ENCODE results near the gene FANCL.
A peak's percentile ranks its signal among the peaks of the same experiment; 100 is the strongest.

FANCL gene

DNA sequence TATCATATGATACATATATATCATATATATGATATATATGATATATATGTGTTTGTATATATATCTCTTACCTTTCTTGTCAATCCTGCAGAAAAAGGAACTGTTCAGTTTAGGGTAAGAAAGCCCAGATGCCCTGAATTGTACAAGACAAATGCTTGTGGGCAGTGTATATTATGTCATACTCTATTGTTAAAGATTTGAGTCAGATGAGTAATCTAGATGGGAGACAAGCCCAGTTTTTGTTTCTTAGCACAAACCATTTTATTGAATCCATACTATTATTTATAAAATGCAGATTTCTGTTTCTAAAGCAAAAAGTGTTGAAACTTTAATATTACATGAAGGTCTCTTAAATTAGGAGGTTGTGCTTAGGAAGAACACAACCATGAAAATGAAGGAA, 103.9 kb downstream of the FANCL start:
- H3K4me1 ChIP-seq (ENCODE audit: control insufficient read depth, insufficient read depth, low read depth, low read length) = no peaks in the 10 kb centered on the region
- H3K4ac ChIP-seq (ENCODE audit: low read depth in 1 of 2, low read length in 2 of 2) = no peak overlapping the region
- H2AK5ac ChIP-seq (ENCODE audit: low read length, severe bottlenecking) = no peak overlapping the region
- no peak for DNase-seq
- H2BK120ac ChIP-seq (ENCODE audit: low read depth, low read length) = no peak overlapping the region
- no peaks in the 10 kb centered on the region for H3K9me3 ChIP-seq (ENCODE audit: control insufficient read depth, low read length)
- no peak overlapping the region for H2BK12ac ChIP-seq (ENCODE audit: low read length in 2 of 2)
- no peak overlapping the region for H4K91ac ChIP-seq (ENCODE audit: low read length)
- H3K27me3 ChIP-seq (ENCODE audit: control insufficient read depth in 1 of 2, insufficient read depth in 1 of 2, low read length in 2 of 2) = no peaks in the 10 kb centered on the region
- no peak overlapping the region for H2BK15ac ChIP-seq (ENCODE audit: low read depth, poor library complexity, severe bottlenecking)
- no peak overlapping the region for H3K4me2 ChIP-seq (ENCODE audit: low read length, poor library complexity, severe bottlenecking)
- peaks cover 0 to 5% of the 10 kb centered on the region in 2 experiments for H3K36me3 ChIP-seq (ENCODE audit: control insufficient read depth in 1 of 2, insufficient read depth in 2 of 2, low read depth in 1 of 2, low read length in 2 of 2)
- no peak overlapping the region for H2AFZ ChIP-seq (ENCODE audit: low read depth, low read length)
- H3K9ac ChIP-seq (ENCODE audit: low read length) = peak overlapping the region; percentile 48
- no peak overlapping the region for H3K23ac ChIP-seq (ENCODE audit: low read length in 2 of 2)
- no peak overlapping the region for H3K14ac ChIP-seq (ENCODE audit: low read length in 2 of 2)
- no peak overlapping the region for H2BK5ac ChIP-seq (ENCODE audit: low read depth, low read length, poor library complexity, severe bottlenecking)
- H3K4me3 ChIP-seq (ENCODE audit: insufficient read depth in 1 of 2, low read depth in 1 of 2, low read length in 2 of 2) = no peak overlapping the region
- no peaks in the 10 kb centered on the region for H3K79me1 ChIP-seq (replicated peaks; ENCODE audit: low read length, poor library complexity, severe bottlenecking)
- H3K27ac ChIP-seq (ENCODE audit: low read length, poor library complexity, severe bottlenecking) = no peak overlapping the region
- no peak overlapping the region for H4K8ac ChIP-seq (ENCODE audit: low read length)
- H3K18ac ChIP-seq (ENCODE audit: low read depth in 1 of 2, low read length in 2 of 2) = no peak overlapping the region

DNA sequence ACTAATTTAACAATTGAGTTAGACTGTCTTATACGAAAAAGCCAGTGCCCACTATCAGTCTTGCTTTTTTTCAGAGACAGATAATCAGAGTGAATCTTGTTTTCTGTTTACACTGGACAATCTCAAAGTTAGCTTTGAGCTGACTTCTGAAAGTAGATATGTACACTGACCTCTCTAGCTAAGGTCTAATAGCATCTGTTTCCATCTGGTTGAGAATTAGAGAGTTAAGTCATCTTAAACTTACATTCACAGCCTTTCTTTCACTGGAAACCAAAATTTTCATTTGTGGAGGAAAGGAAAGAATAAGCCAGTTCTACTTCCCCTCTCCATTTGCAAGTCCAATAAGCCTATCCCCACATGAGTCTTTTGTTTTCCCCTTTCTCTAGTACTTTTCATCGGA, 105.3 kb downstream of the FANCL start:
- H2BK120ac ChIP-seq (ENCODE audit: low read depth, low read length) = no peak overlapping the region
- H3K4ac ChIP-seq (ENCODE audit: low read depth in 1 of 2, low read length in 2 of 2) = no peak overlapping the region
- no peak overlapping the region for H2BK15ac ChIP-seq (ENCODE audit: low read depth, poor library complexity, severe bottlenecking)
- no peak overlapping the region for H4K91ac ChIP-seq (ENCODE audit: low read length)
- H3K36me3 ChIP-seq (ENCODE audit: control insufficient read depth in 1 of 2, insufficient read depth in 2 of 2, low read depth in 1 of 2, low read length in 2 of 2) = peaks cover 0 to 3% of the 10 kb centered on the region in 2 experiments
- no peak overlapping the region for H3K4me2 ChIP-seq (ENCODE audit: low read length, poor library complexity, severe bottlenecking)
- H2BK5ac ChIP-seq (ENCODE audit: low read depth, low read length, poor library complexity, severe bottlenecking) = no peak overlapping the region
- H3K23ac ChIP-seq (ENCODE audit: low read length in 2 of 2) = no peak overlapping the region
- no peak overlapping the region for H2AFZ ChIP-seq (ENCODE audit: low read depth, low read length)
- H3K79me1 ChIP-seq (replicated peaks; ENCODE audit: low read length, poor library complexity, severe bottlenecking) = no peaks in the 10 kb centered on the region
- no peaks in the 10 kb centered on the region for H3K9me3 ChIP-seq (ENCODE audit: control insufficient read depth, low read length)
- DNase-seq = no peak
- no peak overlapping the region for H3K4me3 ChIP-seq (ENCODE audit: insufficient read depth in 1 of 2, low read depth in 1 of 2, low read length in 2 of 2)
- no peak overlapping the region for H3K27ac ChIP-seq (ENCODE audit: low read length, poor library complexity, severe bottlenecking)
- H3K14ac ChIP-seq (ENCODE audit: low read length in 2 of 2) = no peak overlapping the region
- no peak overlapping the region for H2BK12ac ChIP-seq (ENCODE audit: low read length in 2 of 2)
- H3K27me3 ChIP-seq (ENCODE audit: control insufficient read depth in 1 of 2, insufficient read depth in 1 of 2, low read length in 2 of 2) = no peaks in the 10 kb centered on the region
- 63% methylated on average over 2 of the region's 2 CpGs for WGBS
- H2AK5ac ChIP-seq (ENCODE audit: low read length, severe bottlenecking) = no peak overlapping the region
- no peak overlapping the region for H3K9ac ChIP-seq (ENCODE audit: low read length)
- H3K18ac ChIP-seq (ENCODE audit: low read depth in 1 of 2, low read length in 2 of 2) = no peak overlapping the region
- H3K4me1 ChIP-seq (ENCODE audit: control insufficient read depth, insufficient read depth, low read depth, low read length) = no peaks in the 10 kb centered on the region
- no peak overlapping the region for H4K8ac ChIP-seq (ENCODE audit: low read length)

DNA sequence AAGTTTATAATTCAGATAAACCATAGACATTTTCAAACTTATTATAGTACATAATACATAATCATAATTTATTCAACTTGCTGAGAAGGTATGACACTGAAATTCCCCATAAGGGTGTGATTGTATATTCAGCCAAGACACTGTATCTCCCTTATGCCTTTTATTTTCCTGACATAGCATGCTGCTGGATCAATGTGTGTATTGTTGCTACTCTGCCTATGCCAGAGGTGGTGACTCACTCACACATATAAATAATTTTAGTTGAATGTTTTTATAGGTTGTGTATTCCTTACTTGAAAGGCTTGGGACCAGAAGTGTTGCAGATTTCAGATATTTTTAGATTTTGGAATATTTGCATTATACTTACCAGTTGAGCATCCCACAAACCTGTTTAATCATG, 107.7 kb downstream of the FANCL start:
- H3K14ac ChIP-seq (ENCODE audit: low read length in 2 of 2) = no peak overlapping the region
- H2AFZ ChIP-seq (ENCODE audit: low read depth, low read length) = no peak overlapping the region
- no peak overlapping the region for H3K4ac ChIP-seq (ENCODE audit: low read depth in 1 of 2, low read length in 2 of 2)
- H3K4me2 ChIP-seq (ENCODE audit: low read length, poor library complexity, severe bottlenecking) = no peak overlapping the region
- H3K23ac ChIP-seq (ENCODE audit: low read length in 2 of 2) = no peak overlapping the region
- H2BK15ac ChIP-seq (ENCODE audit: low read depth, poor library complexity, severe bottlenecking) = no peak overlapping the region
- no peak for DNase-seq
- no peak overlapping the region for H4K8ac ChIP-seq (ENCODE audit: low read length)
- H3K27ac ChIP-seq (ENCODE audit: low read length, poor library complexity, severe bottlenecking) = no peak overlapping the region
- H3K79me1 ChIP-seq (replicated peaks; ENCODE audit: low read length, poor library complexity, severe bottlenecking) = no peaks in the 10 kb centered on the region
- no peak overlapping the region for H2BK5ac ChIP-seq (ENCODE audit: low read depth, low read length, poor library complexity, severe bottlenecking)
- no peak overlapping the region for H3K9ac ChIP-seq (ENCODE audit: low read length)
- no peaks in the 10 kb centered on the region for H3K27me3 ChIP-seq (ENCODE audit: control insufficient read depth in 1 of 2, insufficient read depth in 1 of 2, low read length in 2 of 2)
- H3K4me1 ChIP-seq (ENCODE audit: control insufficient read depth, insufficient read depth, low read depth, low read length) = no peaks in the 10 kb centered on the region
- no peak overlapping the region for H4K91ac ChIP-seq (ENCODE audit: low read length)
- H3K18ac ChIP-seq (ENCODE audit: low read depth in 1 of 2, low read length in 2 of 2) = no peak overlapping the region
- H2AK5ac ChIP-seq (ENCODE audit: low read length, severe bottlenecking) = no peak overlapping the region
- H3K9me3 ChIP-seq (ENCODE audit: control insufficient read depth, low read length) = no peaks in the 10 kb centered on the region
- peaks cover 0 to 3% of the 10 kb centered on the region in 2 experiments for H3K36me3 ChIP-seq (ENCODE audit: control insufficient read depth in 1 of 2, insufficient read depth in 2 of 2, low read depth in 1 of 2, low read length in 2 of 2)
- H2BK120ac ChIP-seq (ENCODE audit: low read depth, low read length) = no peak overlapping the region
- H2BK12ac ChIP-seq (ENCODE audit: low read length in 2 of 2) = no peak overlapping the region
- no peak overlapping the region for H3K4me3 ChIP-seq (ENCODE audit: insufficient read depth in 1 of 2, low read depth in 1 of 2, low read length in 2 of 2)

DNA sequence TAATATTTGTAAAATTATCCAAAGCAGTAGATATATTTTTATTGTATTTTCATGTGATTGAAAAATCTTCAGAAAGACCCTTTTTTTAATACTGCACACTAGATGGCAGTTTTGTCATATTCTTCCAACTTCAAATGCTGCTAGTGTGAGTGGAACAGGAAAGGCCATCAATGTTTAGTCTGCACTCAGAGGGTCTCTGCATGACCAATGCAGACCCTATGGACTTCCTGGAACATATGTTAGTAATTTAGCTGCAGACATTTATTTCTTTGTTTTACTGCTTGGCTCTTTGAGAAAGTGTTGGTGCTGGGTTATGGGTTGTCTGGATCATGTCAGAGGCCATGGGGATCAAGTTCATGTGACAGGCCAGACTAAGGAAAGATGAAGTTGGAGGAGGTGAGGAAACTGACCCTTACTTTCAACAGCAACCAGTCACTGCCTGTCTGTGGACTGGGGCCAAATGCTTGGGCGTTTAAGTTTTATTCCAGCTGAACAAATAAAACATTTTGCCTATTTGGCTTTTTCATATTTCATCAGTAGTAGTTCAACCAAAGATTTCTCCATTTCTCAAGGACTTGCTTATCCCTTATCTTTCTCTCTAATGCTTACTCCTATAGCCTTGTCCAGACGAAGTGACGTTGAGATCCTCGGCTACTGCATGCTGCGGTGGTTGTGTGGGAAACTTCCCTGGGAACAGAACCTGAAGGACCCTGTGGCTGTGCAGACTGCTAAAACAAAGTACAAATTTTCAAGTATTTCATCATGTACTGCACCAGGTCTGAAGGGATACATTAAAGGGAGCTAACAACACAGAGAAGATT, 109.7 kb downstream of the FANCL start:
- Histone ChIP-seq H3K14ac (ENCODE audit: low read length in 2 of 2) (no peak overlapping the region), H3K36me3 (ENCODE audit: control insufficient read depth in 1 of 2, insufficient read depth in 2 of 2, low read depth in 1 of 2, low read length in 2 of 2) (peaks cover 0 to 3% of the 10 kb centered on the region in 2 experiments), H2AFZ (ENCODE audit: low read depth, low read length) (no peak overlapping the region), H3K9ac (ENCODE audit: low read length) (peak overlapping the region; percentile 43), H3K4ac (ENCODE audit: low read depth in 1 of 2, low read length in 2 of 2) (no peak overlapping the region), H4K8ac (ENCODE audit: low read length) (no peak overlapping the region), H2BK12ac (ENCODE audit: low read length in 2 of 2) (no peak overlapping the region), H4K91ac (ENCODE audit: low read length) (no peak overlapping the region), H3K27ac (ENCODE audit: low read length, poor library complexity, severe bottlenecking) (no peak overlapping the region), H2BK120ac (ENCODE audit: low read depth, low read length) (no peak overlapping the region), H3K18ac (ENCODE audit: low read depth in 1 of 2, low read length in 2 of 2) (peak overlapping the region in 1 of 2 experiments; percentile 57), H2BK15ac (ENCODE audit: low read depth, poor library complexity, severe bottlenecking) (no peak overlapping the region), H3K4me3 (ENCODE audit: insufficient read depth in 1 of 2, low read depth in 1 of 2, low read length in 2 of 2) (no peak overlapping the region), H3K27me3 (ENCODE audit: control insufficient read depth in 1 of 2, insufficient read depth in 1 of 2, low read length in 2 of 2) (no peaks in the 10 kb centered on the region), H3K9me3 (ENCODE audit: control insufficient read depth, low read length) (no peaks in the 10 kb centered on the region), H2BK5ac (ENCODE audit: low read depth, low read length, poor library complexity, severe bottlenecking) (no peak overlapping the region), H2AK5ac (ENCODE audit: low read length, severe bottlenecking) (no peak overlapping the region), H3K23ac (ENCODE audit: low read length in 2 of 2) (no peak overlapping the region), H3K79me1 (replicated peaks; ENCODE audit: low read length, poor library complexity, severe bottlenecking) (no peaks in the 10 kb centered on the region), H3K4me1 (ENCODE audit: control insufficient read depth, insufficient read depth, low read depth, low read length) (no peaks in the 10 kb centered on the region), H3K4me2 (ENCODE audit: low read length, poor library complexity, severe bottlenecking) (no peak overlapping the region)
- 54% methylated on average over 5 of the region's 5 CpGs for WGBS
- DNase-seq = peak; percentile 65

Data from mesenchymal stem cell (in vitro differentiated cells and primary cell).